BLaER1 (cell line): ENCODE data around the gene CYP2S1.
A peak's percentile ranks its signal among the peaks of the same experiment; 100 is the strongest.

Experiments used
- H3K27ac ChIP-seq: shearing (Covaris generic); formaldehyde crosslinking; 2 replicates; pipeline ENCODE4 v1.8.1; 2022
- H3K27me3 ChIP-seq: shearing (Covaris generic); formaldehyde crosslinking; 2 replicates; pipeline ENCODE4 v1.8.1; 2022
- H3K36me3 ChIP-seq: shearing (Covaris generic); formaldehyde crosslinking; 2 replicates; pipeline ENCODE4 v1.8.1; 2022
- H3K4me1 ChIP-seq: shearing (Covaris generic); formaldehyde crosslinking; 2 replicates; pipeline ENCODE4 v1.8.1; 2022
- H3K4me2 ChIP-seq: shearing (Covaris generic); formaldehyde crosslinking; 2 replicates; pipeline ENCODE4 v1.8.1; 2022
- H3K4me3 ChIP-seq: shearing (Covaris generic); formaldehyde crosslinking; 2 replicates; pipeline ENCODE4 v1.8.1; 2022
- H3K9ac ChIP-seq: shearing (Covaris generic); formaldehyde crosslinking; 2 replicates; pipeline ENCODE4 v1.8.1; 2022
- H3K9me3 ChIP-seq: shearing (Covaris generic); formaldehyde crosslinking; 2 replicates; pipeline ENCODE4 v1.8.1; 2022
- H4K20me1 ChIP-seq: shearing (Covaris generic); formaldehyde crosslinking; 2 replicates; pipeline ENCODE4 v1.8.1; 2022
- Cebpa-rat ChIP-seq: shearing (Covaris generic); IDR thresholded peaks from 2 replicates; pipeline ENCODE4 v1.8.1; 2022

The CYP2S1 gene

DNA sequence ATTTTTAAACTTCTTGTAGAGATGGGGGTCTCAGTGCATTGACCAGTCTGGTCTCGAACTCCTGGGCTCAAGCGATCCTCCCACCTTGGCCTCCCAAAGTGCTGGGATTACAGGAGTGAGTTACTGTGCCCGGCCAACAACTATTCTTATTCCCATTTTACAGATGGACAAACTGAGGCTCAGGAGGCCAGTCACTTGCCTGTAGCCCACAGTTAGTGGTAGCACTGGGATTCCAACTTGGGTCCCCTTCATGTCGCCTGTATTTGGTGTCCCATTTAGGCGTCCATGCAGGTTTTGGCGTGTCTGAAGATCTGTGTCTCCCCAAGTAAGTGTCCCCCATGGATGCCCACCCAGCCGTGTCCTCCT lies 25.2 kb downstream of the CYP2S1 start:
- Histone ChIP-seq H3K4me2 (no peak overlapping the region), H4K20me1 (no peaks in the 10 kb centered on the region), H3K4me3 (no peak overlapping the region), H3K36me3 (no peaks in the 10 kb centered on the region), H3K27me3 (peaks cover 12% of the 10 kb centered on the region), H3K9me3 (no peaks in the 10 kb centered on the region), H3K27ac (no peak overlapping the region), H3K9ac (no peak overlapping the region), H3K4me1 (peaks cover 14% of the 10 kb centered on the region)
- TF ChIP-seq Cebpa-rat: no peak

DNA sequence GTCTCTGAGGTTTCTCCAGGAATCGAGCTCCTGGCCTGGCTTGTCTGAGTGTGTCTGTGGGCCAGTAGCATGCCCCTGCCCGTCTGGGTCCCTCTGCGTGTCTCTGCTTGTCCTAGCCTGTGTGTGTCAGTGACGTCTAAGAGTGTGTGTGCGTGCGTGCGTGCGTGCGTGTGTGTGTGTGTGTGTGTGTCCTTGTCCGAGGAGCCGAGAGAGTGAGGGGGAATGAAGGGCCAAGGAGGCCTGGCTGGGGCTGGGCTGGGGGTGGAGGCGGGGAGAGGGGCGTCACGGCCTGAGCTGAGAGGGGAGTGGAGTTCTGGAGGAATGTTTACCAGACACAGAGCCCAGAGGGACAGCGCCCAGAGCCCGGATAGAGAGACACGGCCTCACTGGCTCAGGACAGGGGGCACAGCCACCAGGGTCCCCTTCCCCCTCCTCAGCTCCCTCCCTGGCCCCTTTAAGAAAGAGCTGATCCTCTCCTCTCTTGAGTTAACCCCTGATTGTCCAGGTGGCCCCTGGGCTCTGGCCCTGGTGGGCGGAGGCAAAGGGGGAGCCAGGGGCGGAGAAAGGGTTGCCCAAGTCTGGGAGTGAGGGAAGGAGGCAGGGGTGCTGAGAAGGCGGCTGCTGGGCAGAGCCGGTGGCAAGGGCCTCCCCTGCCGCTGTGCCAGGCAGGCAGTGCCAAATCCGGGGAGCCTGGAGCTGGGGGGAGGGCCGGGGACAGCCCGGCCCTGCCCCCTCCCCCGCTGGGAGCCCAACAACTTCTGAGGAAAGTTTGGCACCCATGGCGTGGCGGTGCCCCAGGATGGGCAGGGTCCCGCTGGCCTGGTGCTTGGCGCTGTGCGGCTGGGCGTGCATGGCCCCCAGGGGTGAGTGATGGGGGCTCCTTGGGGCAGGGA lies 25.8 kb downstream of the CYP2S1 start, which contains the start of gene AXL:
Gene AXL (plus strand): TSS at position 609 of the 893 bp plus-strand sequence. CDS start 170 bp downstream, at position 779.
- H3K27me3 ChIP-seq: peaks cover 12% of the 10 kb centered on the region
- H4K20me1 ChIP-seq: no peaks in the 10 kb centered on the region
- no peak within 1 kb of the TSS for H3K27ac ChIP-seq
- no peaks in the 10 kb centered on the region for H3K36me3 ChIP-seq
- H3K4me2 ChIP-seq: peak within 1 kb of the TSS; percentile 18; the same call in 1 of the 2 replicates
- no peak within 1 kb of the TSS for H3K4me3 ChIP-seq
- H3K9ac ChIP-seq: no peak within 1 kb of the TSS
- no peak for TF ChIP-seq Cebpa-rat
- H3K9me3 ChIP-seq: no peaks in the 10 kb centered on the region
- peaks cover 14% of the 10 kb centered on the region for H3K4me1 ChIP-seq

DNA sequence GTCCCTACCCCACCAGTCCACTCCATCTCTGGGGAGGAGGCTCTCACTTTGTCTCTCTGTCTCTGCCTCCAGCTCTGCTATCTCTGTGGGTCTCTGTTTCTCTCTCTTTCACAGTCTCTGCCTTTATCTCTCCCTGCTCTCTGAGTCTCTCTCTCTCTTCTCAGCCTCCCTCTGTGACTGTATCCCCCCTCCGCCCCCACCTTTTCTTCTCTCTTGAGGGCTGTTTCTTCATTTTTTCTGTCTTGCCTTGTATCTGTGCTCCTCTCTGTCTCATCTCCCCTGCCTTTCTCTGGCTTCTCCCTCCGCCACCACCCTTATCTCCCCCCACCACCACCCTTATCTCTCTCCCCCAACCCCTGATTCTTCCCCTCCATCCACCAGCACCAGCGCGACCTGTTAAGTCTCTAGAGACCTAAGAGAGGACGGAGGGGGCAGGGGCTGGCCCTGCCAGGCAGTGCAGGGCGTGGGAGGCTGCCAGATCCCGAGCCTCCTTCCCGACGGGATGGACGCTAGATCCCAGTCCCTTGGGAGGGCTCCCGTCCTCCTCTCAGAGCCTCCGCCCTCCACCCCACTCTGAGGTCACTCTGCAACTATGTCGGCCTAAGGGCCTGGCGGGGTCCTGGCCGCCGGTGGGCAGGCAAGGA lies 27.0 kb downstream of the CYP2S1 start:
- H3K4me2 ChIP-seq: peak overlapping the region; percentile 18; the same call in 1 of the 2 replicates
- H3K4me1 ChIP-seq: peaks cover 14% of the 10 kb centered on the region
- H3K9ac ChIP-seq: no peak overlapping the region
- H3K27ac ChIP-seq: no peak overlapping the region
- H3K27me3 ChIP-seq: peaks cover 12% of the 10 kb centered on the region
- H3K36me3 ChIP-seq: no peaks in the 10 kb centered on the region
- no peaks in the 10 kb centered on the region for H3K9me3 ChIP-seq
- no peak for TF ChIP-seq Cebpa-rat
- H4K20me1 ChIP-seq: no peaks in the 10 kb centered on the region
- no peak overlapping the region for H3K4me3 ChIP-seq

DNA sequence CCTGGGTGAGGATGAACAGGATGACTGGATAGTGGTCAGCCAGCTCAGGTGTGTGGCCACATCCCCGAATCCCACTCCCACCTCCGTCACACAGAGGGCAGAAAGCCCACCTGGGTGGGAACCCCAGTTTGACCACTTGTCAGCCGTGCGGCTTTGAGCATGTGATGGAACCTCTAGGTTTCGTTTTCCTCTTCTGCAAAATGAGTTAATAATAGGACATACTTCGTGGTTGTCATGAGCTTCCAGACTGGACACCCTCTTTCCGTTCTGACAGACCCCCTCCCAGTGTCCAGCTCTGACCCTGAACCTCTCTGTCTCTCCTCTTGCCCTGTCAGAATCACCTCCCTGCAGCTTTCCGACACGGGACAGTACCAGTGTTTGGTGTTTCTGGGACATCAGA lies 27.8 kb downstream of the CYP2S1 start:
- Histone ChIP-seq H3K9ac (no peak overlapping the region), H3K36me3 (no peaks in the 10 kb centered on the region), H3K4me1 (peaks cover 14% of the 10 kb centered on the region), H3K4me3 (no peak overlapping the region), H3K4me2 (peak overlapping the region; percentile 18; the same call in 1 of the 2 replicates), H3K27ac (no peak overlapping the region), H3K9me3 (no peaks in the 10 kb centered on the region), H4K20me1 (no peaks in the 10 kb centered on the region), H3K27me3 (peaks cover 12% of the 10 kb centered on the region)
- TF ChIP-seq Cebpa-rat: no peak

DNA sequence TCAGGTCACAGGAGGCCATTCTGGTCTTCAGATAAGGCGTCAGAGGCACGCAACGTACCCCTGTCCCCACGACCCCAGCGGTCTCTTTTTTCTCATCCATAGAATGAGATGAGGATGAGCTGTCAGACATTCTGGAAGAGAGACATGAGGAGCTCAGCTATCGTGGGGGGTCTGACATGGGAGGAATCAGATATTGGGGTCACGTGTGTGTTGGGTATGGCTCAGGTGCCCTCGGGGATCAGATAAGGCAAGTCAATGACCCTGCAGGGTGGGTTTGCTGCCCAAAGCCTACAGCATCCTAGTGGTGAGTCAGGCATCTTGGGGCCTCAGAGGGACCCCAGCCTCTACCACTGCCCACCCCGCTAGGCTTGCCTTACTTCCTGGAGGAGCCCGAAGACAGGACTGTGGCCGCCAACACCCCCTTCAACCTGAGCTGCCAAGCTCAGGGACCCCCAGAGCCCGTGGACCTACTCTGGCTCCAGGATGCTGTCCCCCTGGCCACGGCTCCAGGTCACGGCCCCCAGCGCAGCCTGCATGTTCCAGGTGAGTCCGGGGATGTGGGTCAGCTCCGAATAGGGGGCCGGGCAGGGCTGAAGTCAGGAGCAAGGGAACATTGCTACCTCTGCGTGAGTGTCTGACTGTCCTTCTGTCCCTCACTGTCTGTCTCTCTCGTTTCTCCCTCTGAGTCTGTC lies 28.6 kb downstream of the CYP2S1 start:
- Histone ChIP-seq H4K20me1 (no peaks in the 10 kb centered on the region), H3K27me3 (peaks cover 12% of the 10 kb centered on the region), H3K36me3 (no peaks in the 10 kb centered on the region), H3K27ac (no peak overlapping the region), H3K9me3 (no peaks in the 10 kb centered on the region), H3K9ac (no peak overlapping the region), H3K4me2 (no peak overlapping the region), H3K4me1 (peaks cover 14% of the 10 kb centered on the region), H3K4me3 (no peak overlapping the region)
- no peak for TF ChIP-seq Cebpa-rat

DNA sequence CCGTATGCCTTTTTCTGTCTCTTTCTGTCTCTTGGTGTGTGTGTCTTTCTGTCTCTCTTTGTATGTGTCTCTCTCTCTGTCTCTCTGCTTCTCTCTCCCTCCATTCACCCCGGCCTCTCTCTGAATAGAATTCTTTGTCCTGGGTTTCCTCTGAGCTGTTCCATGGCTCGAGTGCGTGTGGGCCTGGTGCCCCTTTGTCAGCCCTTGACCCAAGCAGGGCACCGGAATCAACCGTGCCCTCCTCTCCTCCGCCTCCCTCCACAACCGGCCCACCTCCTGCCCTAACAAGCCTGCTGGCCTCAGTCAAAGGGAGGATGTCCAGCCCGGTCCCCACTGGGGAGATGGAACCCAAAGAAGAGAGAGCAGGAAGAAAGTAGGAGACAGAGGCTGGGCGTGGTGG lies 29.2 kb downstream of the CYP2S1 start:
- H3K4me3 ChIP-seq: no peak overlapping the region
- peaks cover 12% of the 10 kb centered on the region for H3K27me3 ChIP-seq
- peaks cover 14% of the 10 kb centered on the region for H3K4me1 ChIP-seq
- TF ChIP-seq Cebpa-rat: no peak
- no peak overlapping the region for H3K4me2 ChIP-seq
- H4K20me1 ChIP-seq: no peaks in the 10 kb centered on the region
- no peak overlapping the region for H3K27ac ChIP-seq
- H3K9ac ChIP-seq: no peak overlapping the region
- no peaks in the 10 kb centered on the region for H3K36me3 ChIP-seq
- H3K9me3 ChIP-seq: no peaks in the 10 kb centered on the region

DNA sequence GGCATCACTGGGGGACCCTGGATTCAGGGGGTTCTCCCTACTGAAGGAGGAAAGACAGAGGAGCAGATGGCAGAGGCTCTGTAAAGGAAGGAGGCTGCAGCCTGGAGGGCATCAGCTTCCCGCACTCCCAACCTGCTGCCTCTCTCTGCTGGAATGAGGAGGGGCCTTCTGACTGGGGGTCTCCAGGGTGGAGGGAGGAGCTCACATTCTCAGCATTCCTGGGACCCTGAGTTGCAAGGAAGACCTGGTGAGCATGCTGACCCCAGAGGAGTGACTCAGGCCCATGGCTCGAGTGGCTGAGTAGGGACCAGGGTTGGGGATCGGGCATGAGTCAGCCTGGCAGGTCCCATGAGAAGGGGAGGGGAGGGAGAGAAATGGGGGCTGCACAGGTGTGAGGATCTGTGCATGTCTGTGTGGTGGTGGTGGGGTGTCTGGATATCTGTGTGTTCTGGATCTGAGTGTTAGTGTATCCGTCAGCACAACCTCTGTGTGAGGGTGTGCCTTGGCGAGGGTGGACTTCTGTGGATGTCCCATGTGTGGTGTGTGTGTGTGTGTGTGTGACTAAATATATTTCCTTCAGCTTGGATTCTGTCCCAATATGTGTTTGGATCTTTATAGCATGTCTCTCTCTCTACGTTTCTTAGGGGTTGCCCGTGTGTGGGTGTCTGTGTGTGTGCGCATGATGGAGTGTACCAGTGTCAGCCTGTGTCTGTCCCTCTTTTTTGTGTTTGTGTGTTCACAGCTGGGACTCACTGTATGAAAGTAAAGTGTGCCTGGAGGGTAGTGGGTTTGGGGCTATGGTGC lies 30.6 kb downstream of the CYP2S1 start:
- no peak overlapping the region for H3K9ac ChIP-seq
- no peaks in the 10 kb centered on the region for H3K36me3 ChIP-seq
- H3K4me2 ChIP-seq: no peak overlapping the region
- no peak overlapping the region for H3K27ac ChIP-seq
- H3K9me3 ChIP-seq: no peaks in the 10 kb centered on the region
- no peak overlapping the region for H3K4me3 ChIP-seq
- TF ChIP-seq Cebpa-rat: no peak
- H4K20me1 ChIP-seq: no peaks in the 10 kb centered on the region
- peaks cover 23% of the 10 kb centered on the region for H3K4me1 ChIP-seq
- H3K27me3 ChIP-seq: peaks cover 12% of the 10 kb centered on the region

DNA sequence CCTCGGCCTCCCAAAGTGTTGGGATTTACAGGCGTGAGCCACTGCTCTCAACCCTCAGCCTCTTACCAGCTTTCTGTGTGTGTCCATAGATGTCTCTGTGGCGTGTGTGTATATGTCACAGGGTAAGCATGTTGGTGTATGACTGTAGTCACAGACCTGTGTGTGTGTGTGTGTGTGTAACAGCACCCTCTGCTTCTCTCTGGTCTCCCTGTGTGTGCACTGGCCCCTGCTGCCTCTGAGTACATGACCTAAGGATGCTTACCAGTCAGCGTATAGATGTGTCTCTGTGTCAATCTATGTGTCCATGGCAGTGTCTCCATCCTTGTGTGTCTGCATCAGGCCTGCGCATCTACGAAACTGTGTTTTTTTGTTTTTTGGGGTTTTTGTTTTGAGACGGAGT lies 31.6 kb downstream of the CYP2S1 start:
- no peak overlapping the region for H3K9ac ChIP-seq
- no peaks in the 10 kb centered on the region for H3K36me3 ChIP-seq
- no peak for TF ChIP-seq Cebpa-rat
- peaks cover 18% of the 10 kb centered on the region for H3K4me1 ChIP-seq
- H3K27ac ChIP-seq: no peak overlapping the region
- no peaks in the 10 kb centered on the region for H3K9me3 ChIP-seq
- no peak overlapping the region for H3K4me3 ChIP-seq
- no peaks in the 10 kb centered on the region for H4K20me1 ChIP-seq
- no peak overlapping the region for H3K4me2 ChIP-seq
- peaks cover 12% of the 10 kb centered on the region for H3K27me3 ChIP-seq
